Activated CD8-positive, alpha-beta T cell treated with anti-CD3 and anti-CD28 coated beads for 36 hours (primary cell): ENCODE results near the gene KCNJ15. TPM values are rescaled to one million over a fixed set of nuclear protein-coding genes. Genes with fewer than 3 reads are reported as not detected.

Source experiments
- ATAC-seq: fragments of 200-7000 bp; cut with Tn5 transposase; one replicate; pipeline ENCODE4 v1.10.0; 2021; ENCODE audit warnings: mild to moderate bottlenecking, moderate library complexity
- CTCF ChIA-PET: fragments of 350-600 bp; sonication (Branson Sonifier 250); formaldehyde crosslinking; loops from one replicate; lab custom pipeline; 2021; ENCODE audit warnings: antibody characterized with exemption; lab: Charles Lee
- POLR2A ChIA-PET: fragments of 350-600 bp; sonication (Branson Sonifier 250); formaldehyde crosslinking; loops from one replicate; lab custom pipeline; 2021; ENCODE audit warnings: antibody characterized with exemption; lab: Charles Lee
- DNase-seq: peaks from one replicate; pipeline ENCODE4 v3.0.0-alpha.2; 2020
- H3K27ac Mint-ChIP-seq: one replicate; pipeline ENCODE4 v1.8.0; 2021; ENCODE audit warnings: mild to moderate bottlenecking, mixed read lengths
- H3K27me3 Mint-ChIP-seq: one replicate; pipeline ENCODE4 v1.8.0; 2021; ENCODE audit warnings: mixed read lengths
- H3K36me3 Mint-ChIP-seq: one replicate; pipeline ENCODE4 v1.8.0; 2021; ENCODE audit warnings: low read depth, mixed read lengths
- H3K4me1 Mint-ChIP-seq: one replicate; pipeline ENCODE4 v1.8.0; 2021; ENCODE audit warnings: low read depth, mixed read lengths
- H3K4me3 Mint-ChIP-seq: one replicate; pipeline ENCODE4 v1.8.0; 2021; ENCODE audit warnings: mild to moderate bottlenecking, moderate library complexity, mixed read lengths
- H3K9me3 Mint-ChIP-seq: one replicate; pipeline ENCODE4 v1.8.0; 2021; ENCODE audit warnings: mixed read lengths
- CTCF ChIP-seq: fragments of 200-600 bp; IDR thresholded peaks from one replicate; pipeline ENCODE4 v1.8.0; 2022; ENCODE audit warnings: antibody characterized with exemption, mild to moderate bottlenecking
- intact Hi-C: fragments of 100-400 bp; cut with micrococcal nuclease; formaldehyde crosslinking; loops from one replicate; pipeline ENCODE4 v1.10.0; 2022
- total RNA-seq, 2 experiments: library from RNA; stranded (reverse); gene quantifications; one replicate each; pipeline ENCODE4 v1.2.3, GENCODE V29; 2021

The KCNJ15 gene
- total RNA-seq, 2 experiments from 2014 or later = 0.43 TPM; not detected in 1

- ATAC-seq = no peak
- H3K27me3 Mint-ChIP-seq = no peaks in the 10 kb centered on the region
- H3K9me3 Mint-ChIP-seq = no peaks in the 10 kb centered on the region
- TF ChIP-seq CTCF = no peak
- H3K27ac Mint-ChIP-seq = no peak overlapping the region
- POLR2A ChIA-PET = interaction anchor here (0.6 kb wide), 1 partner anchor 79 kb away, joined by 3 read pairs; no protein-coding TSS in a partner anchor
- H3K36me3 Mint-ChIP-seq = no peaks in the 10 kb centered on the region
- intact Hi-C loops = no loop called here
- H3K4me3 Mint-ChIP-seq = no peak overlapping the region
- no peak for DNase-seq
- CTCF ChIA-PET = no interaction called here
- H3K4me1 Mint-ChIP-seq = peaks cover 6% of the 10 kb centered on the region
Measured at GRCh38 chr21:38307771-38308531, 51.2 kb downstream of the KCNJ15 start.

GRCh38 chr21:38308532-38309119, 51.8 kb downstream of the KCNJ15 start:
- no peaks in the 10 kb centered on the region for H3K9me3 Mint-ChIP-seq
- ATAC-seq (no peak), DNase-seq (no peak)
- H3K27ac Mint-ChIP-seq = no peak overlapping the region
- ChIA-PET CTCF (no interaction called here), POLR2A (interaction anchor here (0.6 kb wide), 1 partner anchor 78 kb away, joined by 3 read pairs; no protein-coding TSS in a partner anchor)
- intact Hi-C loops = no loop called here
- no peaks in the 10 kb centered on the region for H3K27me3 Mint-ChIP-seq
- TF ChIP-seq CTCF = no peak
- peaks cover 6% of the 10 kb centered on the region for H3K4me1 Mint-ChIP-seq
- H3K4me3 Mint-ChIP-seq = no peak overlapping the region
- no peaks in the 10 kb centered on the region for H3K36me3 Mint-ChIP-seq

GRCh38 chr21:38310646-38311485, 54.1 kb downstream of the KCNJ15 start:
- intact Hi-C loops = no loop called here
- Mint-ChIP-seq H3K36me3 (no peaks in the 10 kb centered on the region), H3K9me3 (no peaks in the 10 kb centered on the region), H3K4me1 (peaks cover 4% of the 10 kb centered on the region), H3K27me3 (no peaks in the 10 kb centered on the region), H3K4me3 (no peak overlapping the region), H3K27ac (no peak overlapping the region)
- CTCF ChIA-PET = interaction anchor here (0.8 kb wide), 1 partner anchor 17 kb away, joined by 3 read pairs; no protein-coding TSS in a partner anchor
- POLR2A ChIA-PET = no interaction called here
- DNase-seq = no peak
- TF ChIP-seq CTCF = no peak
- ATAC-seq = no peak

GRCh38 chr21:38311765-38312164, 55.0 kb downstream of the KCNJ15 start:
- no peak overlapping the region for H3K4me3 Mint-ChIP-seq
- DNase-seq (no peak), ATAC-seq (no peak)
- intact Hi-C loops = no loop called here
- no peaks in the 10 kb centered on the region for H3K4me1 Mint-ChIP-seq
- ChIA-PET POLR2A (no interaction called here), CTCF (no interaction called here)
- H3K9me3 Mint-ChIP-seq = no peaks in the 10 kb centered on the region
- no peaks in the 10 kb centered on the region for H3K27me3 Mint-ChIP-seq
- no peak for TF ChIP-seq CTCF
- H3K36me3 Mint-ChIP-seq = no peaks in the 10 kb centered on the region
- no peak overlapping the region for H3K27ac Mint-ChIP-seq
